GM19240 (cell line): ENCODE measurements around the gene BICDL2.

Source experiments
- DNase-seq: peaks from one replicate; pipeline ENCODE4 v3.0.0; 2011; ENCODE audit warnings: low spot score; ENCODE audit not compliant: insufficient read length

The BICDL2 gene

GRCh38 chr16:3049921-3050481 lies 13.3 kb upstream of the BICDL2 start:
- DNase-seq, result no peak

- no peak for DNase-seq
These were observed 10.6 kb upstream of the BICDL2 start for GRCh38 chr16:3047387-3047720.

- no peak for DNase-seq
These were observed 10.1 kb upstream of the BICDL2 start for GRCh38 chr16:3046641-3047386.

- no peak for DNase-seq
These were observed 9.3 kb upstream of the BICDL2 start, which contains the start of gene MMP25 for GRCh38 chr16:3045758-3046640. Gene MMP25 (plus strand): TSS chr16:3046561. CDS start chr16:3046918, 357 bp downstream.

GRCh38 chr16:3044708-3045107 lies 8.0 kb upstream of the BICDL2 start:
- DNase-seq, result no peak

- DNase-seq, result no peak
These were observed 5.6 kb upstream of the BICDL2 start for GRCh38 chr16:3042376-3042775.

GRCh38 chr16:3038896-3039295 lies 2.2 kb upstream of the BICDL2 start:
- DNase-seq, result no peak

- no peak for DNase-seq
These were observed 1.5 kb upstream of the BICDL2 start for GRCh38 chr16:3038256-3038655.

- no peak for DNase-seq
These were observed 595 bp downstream of the BICDL2 start for GRCh38 chr16:3035972-3036725.

GRCh38 chr16:3035289-3035971 lies 1.3 kb downstream of the BICDL2 start:
- DNase-seq, result no peak

- no peak for DNase-seq
These were observed 4.1 kb downstream of the BICDL2 start for GRCh38 chr16:3032624-3033023.

GRCh38 chr16:3030222-3031212 lies 6.2 kb downstream of the BICDL2 start:
- DNase-seq, result no peak

- no peak for DNase-seq
These were observed 7.1 kb downstream of the BICDL2 start for GRCh38 chr16:3029491-3030221.

GRCh38 chr16:3028716-3029319 lies 7.9 kb downstream of the BICDL2 start:
- no peak for DNase-seq

GRCh38 chr16:3027983-3028715 lies 8.6 kb downstream of the BICDL2 start:
- peak; percentile 69 for DNase-seq

GRCh38 chr16:3027489-3027795 lies 9.3 kb downstream of the BICDL2 start:
- no peak for DNase-seq

- DNase-seq, result no peak
These were observed 9.9 kb downstream of the BICDL2 start for GRCh38 chr16:3026609-3027488.
